PC-3 (cell line): ENCODE results near the gene SLC7A7. TPM values are rescaled to one million over a fixed set of nuclear protein-coding genes. Genes with fewer than 3 reads are reported as not detected.

ENCODE experiments used
- ATAC-seq: fragments of 200-7000 bp; cut with Tn5 transposase; 2 replicates; pipeline ENCODE4 v1.9.1; 2020; ENCODE audit warnings: mild to moderate bottlenecking, moderate library complexity
- BruUV-seq: library from RNA; stranded (reverse); fragments of 400-500 nt; replicated peaks from 2 replicates; lab custom pipeline; 2021; lab: Mats Ljungman, UMichigan
- CTCF ChIA-PET: fragments of 300-600 bp; sonication (Branson Sonifier 250); formaldehyde crosslinking; loops from one replicate; lab custom pipeline; 2022; ENCODE audit warnings: antibody characterized with exemption; lab: Charles Lee
- POLR2A ChIA-PET: fragments of 300-600 bp; sonication (Branson Sonifier 250); formaldehyde crosslinking; loops from one replicate; lab custom pipeline; 2022; ENCODE audit warnings: antibody characterized with exemption; ENCODE audit not compliant: unreplicated experiment; lab: Charles Lee
- DNase-seq: peaks from one replicate; pipeline ENCODE4 v3.0.0-alpha.2; 2015
- H2AFZ ChIP-seq: fragments of 300-600 bp; sonication (generic); 2 replicates; pipeline ENCODE4 v1.6.0; 2016; ENCODE audit warnings: antibody characterized with exemption, low read length
- H3F3A ChIP-seq: fragments of 300-600 bp; sonication (generic); one replicate; pipeline ENCODE4 v1.6.0; 2017; ENCODE audit warnings: antibody characterized with exemption, low read length, control low read depth, mild to moderate bottlenecking; ENCODE audit not compliant: unreplicated experiment
- H3K27ac ChIP-seq: fragments of 300-600 bp; sonication (generic); 2 replicates; pipeline ENCODE4 v1.5.1; 2016; ENCODE audit warnings: mild to moderate bottlenecking, low read length
- H3K27me3 ChIP-seq: fragments of 300-600 bp; sonication (generic); 2 replicates; pipeline ENCODE4 v1.6.1; 2016; ENCODE audit warnings: low read length, mixed read lengths
- H3K36me3 ChIP-seq: fragments of 300-600 bp; sonication (generic); 2 replicates; pipeline ENCODE4 v1.6.1; 2016; ENCODE audit warnings: low read depth, mixed run types, low read length, mixed read lengths
- H3K4me1 ChIP-seq: fragments of 300-600 bp; sonication (generic); 2 replicates; pipeline ENCODE4 v1.5.1; 2016; ENCODE audit warnings: low read length; ENCODE audit not compliant: insufficient read depth
- H3K4me2 ChIP-seq: fragments of 300-600 bp; sonication (generic); 2 replicates; pipeline ENCODE4 v1.6.0; 2016; ENCODE audit warnings: low read length
- H3K4me3 ChIP-seq: fragments of 300-600 bp; sonication (generic); 2 replicates; pipeline ENCODE4 v1.5.1; 2016; ENCODE audit warnings: mild to moderate bottlenecking, low read length, mixed read lengths
- H3K79me2 ChIP-seq: fragments of 300-600 bp; sonication (generic); 2 replicates; pipeline ENCODE4 v1.6.1; 2017; ENCODE audit warnings: low read length, mixed read lengths
- H3K9ac ChIP-seq: fragments of 300-600 bp; sonication (generic); 2 replicates; pipeline ENCODE4 v1.6.0; 2016; ENCODE audit warnings: mild to moderate bottlenecking, low read length
- H3K9me2 ChIP-seq: fragments of 300-600 bp; sonication (generic); replicated peaks from 2 replicates; pipeline ENCODE4 v1.6.1; 2016; ENCODE audit warnings: mixed run types, low read length, mixed read lengths
- H3K9me3 ChIP-seq: fragments of 300-600 bp; sonication (generic); 2 replicates; pipeline ENCODE4 v1.6.1; 2016; ENCODE audit warnings: low read length, mixed read lengths
- H4K20me1 ChIP-seq: fragments of 300-600 bp; sonication (generic); 2 replicates; pipeline ENCODE4 v1.6.1; 2016; ENCODE audit warnings: low read length, mixed read lengths
- EZH2 ChIP-seq: fragments of 300-600 bp; sonication (generic); IDR thresholded peaks from one replicate; pipeline ENCODE4 v1.6.1; 2017; ENCODE audit warnings: antibody characterized with exemption, mild to moderate bottlenecking, low read length; ENCODE audit not compliant: unreplicated experiment
- EZH2phosphoT487 ChIP-seq: fragments of 300-600 bp; sonication (generic); IDR thresholded peaks from 2 replicates; pipeline ENCODE4 v1.6.1; 2018; ENCODE audit warnings: mild to moderate bottlenecking, antibody characterized with exemption, low read length, borderline replicate concordance
- intact Hi-C: fragments of 100-400 bp; cut with micrococcal nuclease; formaldehyde crosslinking; loops from 2 replicates; pipeline ENCODE4 v1.9.0; 2023
- total RNA-seq: library from RNA; depleted of rRNA; stranded (reverse); fragments of >200 nt; gene quantifications from 2 replicates; pipeline ENCODE4 v1.2.3, GENCODE V29; 2014
- TF ChIP-seq, protein P1 (sequence below): fragments of 300-600 bp; sonication (generic); conservative IDR thresholded peaks from 2 replicates; pipeline ENCODE4 v1.5.1; 2017; ENCODE audit warnings: antibody characterized with exemption, low read depth, mild to moderate bottlenecking, low read length

Gene SLC7A7
- total RNA-seq, 1 experiment from 2014 or later: not detected

DNA sequence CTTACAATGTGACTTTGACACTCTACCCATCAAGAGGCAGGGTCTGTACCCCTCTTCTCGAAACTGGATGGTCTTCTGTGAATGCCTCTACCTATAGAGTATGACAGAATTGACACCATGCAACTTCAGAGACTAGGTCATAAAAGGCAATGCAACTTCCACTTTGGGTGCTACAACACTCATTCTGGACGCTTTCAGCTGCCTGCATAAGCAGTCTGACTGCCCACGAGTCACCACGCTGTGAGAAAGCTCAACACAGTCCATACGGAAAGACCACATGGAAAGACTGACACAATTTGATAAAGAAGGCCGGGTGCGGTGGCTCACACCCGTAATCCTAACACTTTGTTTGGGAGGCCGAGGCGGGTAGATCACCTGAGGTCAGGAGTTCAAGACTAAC lies 14.9 kb downstream of the SLC7A7 start:
- no TSS peak for BruUV-seq
- ATAC-seq (no peak), DNase-seq (no peak)
- no peaks in the 10 kb centered on the region for H3K27me3 ChIP-seq
- no peaks in the 10 kb centered on the region for H3K4me1 ChIP-seq
- no peaks in the 10 kb centered on the region for H4K20me1 ChIP-seq
- no peaks in the 10 kb centered on the region for H3K9me3 ChIP-seq
- intact Hi-C loops: no loop called here
- TF ChIP-seq EZH2 (no peak), EZH2phosphoT487 (no peak)
- TF ChIP-seq, protein P1, sequence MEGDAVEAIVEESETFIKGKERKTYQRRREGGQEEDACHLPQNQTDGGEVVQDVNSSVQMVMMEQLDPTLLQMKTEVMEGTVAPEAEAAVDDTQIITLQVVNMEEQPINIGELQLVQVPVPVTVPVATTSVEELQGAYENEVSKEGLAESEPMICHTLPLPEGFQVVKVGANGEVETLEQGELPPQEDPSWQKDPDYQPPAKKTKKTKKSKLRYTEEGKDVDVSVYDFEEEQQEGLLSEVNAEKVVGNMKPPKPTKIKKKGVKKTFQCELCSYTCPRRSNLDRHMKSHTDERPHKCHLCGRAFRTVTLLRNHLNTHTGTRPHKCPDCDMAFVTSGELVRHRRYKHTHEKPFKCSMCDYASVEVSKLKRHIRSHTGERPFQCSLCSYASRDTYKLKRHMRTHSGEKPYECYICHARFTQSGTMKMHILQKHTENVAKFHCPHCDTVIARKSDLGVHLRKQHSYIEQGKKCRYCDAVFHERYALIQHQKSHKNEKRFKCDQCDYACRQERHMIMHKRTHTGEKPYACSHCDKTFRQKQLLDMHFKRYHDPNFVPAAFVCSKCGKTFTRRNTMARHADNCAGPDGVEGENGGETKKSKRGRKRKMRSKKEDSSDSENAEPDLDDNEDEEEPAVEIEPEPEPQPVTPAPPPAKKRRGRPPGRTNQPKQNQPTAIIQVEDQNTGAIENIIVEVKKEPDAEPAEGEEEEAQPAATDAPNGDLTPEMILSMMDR: no peak
- H3K36me3 ChIP-seq: no peaks in the 10 kb centered on the region
- H3K27ac ChIP-seq: no peak overlapping the region
- ChIA-PET POLR2A (no interaction called here), CTCF (no interaction called here)
- no peaks in the 10 kb centered on the region for H3F3A ChIP-seq
- H2AFZ ChIP-seq: no peak overlapping the region
- no peak overlapping the region for H3K9ac ChIP-seq
- no peak overlapping the region for H3K4me2 ChIP-seq
- H3K9me2 ChIP-seq: no peaks in the 10 kb centered on the region
- no peak overlapping the region for H3K4me3 ChIP-seq
- H3K79me2 ChIP-seq: no peaks in the 10 kb centered on the region

DNA sequence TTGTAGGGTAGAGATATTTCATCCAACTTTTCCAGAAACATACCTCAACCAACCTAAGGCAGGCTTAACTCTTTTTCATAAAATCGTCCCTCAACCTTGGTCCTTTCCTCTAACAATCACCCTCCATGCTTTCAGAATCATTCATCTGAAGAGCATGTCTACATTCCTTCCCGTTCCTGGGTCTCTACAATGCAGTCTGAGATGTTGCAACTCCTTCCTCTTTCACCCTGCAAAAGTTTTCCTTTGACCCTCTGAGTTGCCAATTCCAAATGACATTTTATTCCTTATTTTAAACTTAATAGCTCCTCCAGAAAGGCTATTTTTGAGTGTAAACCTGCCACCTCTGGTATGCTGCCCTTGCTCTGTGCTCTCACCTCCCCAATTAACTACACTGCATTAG lies 16.7 kb downstream of the SLC7A7 start:
- TF ChIP-seq, protein P1: no peak
- TF ChIP-seq EZH2phosphoT487: no peak
- no peak for TF ChIP-seq EZH2
- no peak overlapping the region for H3K4me3 ChIP-seq
- CTCF ChIA-PET: no interaction called here
- intact Hi-C loops: no loop called here
- H3K27ac ChIP-seq: no peak overlapping the region
- H3K9me2 ChIP-seq: no peaks in the 10 kb centered on the region
- no peaks in the 10 kb centered on the region for H3K9me3 ChIP-seq
- DNase-seq: no peak
- no peaks in the 10 kb centered on the region for H3K79me2 ChIP-seq
- H3K9ac ChIP-seq: no peak overlapping the region
- H3K4me1 ChIP-seq: no peaks in the 10 kb centered on the region
- no peak for ATAC-seq
- H4K20me1 ChIP-seq: no peaks in the 10 kb centered on the region
- no peak overlapping the region for H2AFZ ChIP-seq
- no peaks in the 10 kb centered on the region for H3K36me3 ChIP-seq
- no peaks in the 10 kb centered on the region for H3K27me3 ChIP-seq
- BruUV-seq: no TSS peak
- no peak overlapping the region for H3K4me2 ChIP-seq
- POLR2A ChIA-PET: no interaction called here
- H3F3A ChIP-seq: no peaks in the 10 kb centered on the region

DNA sequence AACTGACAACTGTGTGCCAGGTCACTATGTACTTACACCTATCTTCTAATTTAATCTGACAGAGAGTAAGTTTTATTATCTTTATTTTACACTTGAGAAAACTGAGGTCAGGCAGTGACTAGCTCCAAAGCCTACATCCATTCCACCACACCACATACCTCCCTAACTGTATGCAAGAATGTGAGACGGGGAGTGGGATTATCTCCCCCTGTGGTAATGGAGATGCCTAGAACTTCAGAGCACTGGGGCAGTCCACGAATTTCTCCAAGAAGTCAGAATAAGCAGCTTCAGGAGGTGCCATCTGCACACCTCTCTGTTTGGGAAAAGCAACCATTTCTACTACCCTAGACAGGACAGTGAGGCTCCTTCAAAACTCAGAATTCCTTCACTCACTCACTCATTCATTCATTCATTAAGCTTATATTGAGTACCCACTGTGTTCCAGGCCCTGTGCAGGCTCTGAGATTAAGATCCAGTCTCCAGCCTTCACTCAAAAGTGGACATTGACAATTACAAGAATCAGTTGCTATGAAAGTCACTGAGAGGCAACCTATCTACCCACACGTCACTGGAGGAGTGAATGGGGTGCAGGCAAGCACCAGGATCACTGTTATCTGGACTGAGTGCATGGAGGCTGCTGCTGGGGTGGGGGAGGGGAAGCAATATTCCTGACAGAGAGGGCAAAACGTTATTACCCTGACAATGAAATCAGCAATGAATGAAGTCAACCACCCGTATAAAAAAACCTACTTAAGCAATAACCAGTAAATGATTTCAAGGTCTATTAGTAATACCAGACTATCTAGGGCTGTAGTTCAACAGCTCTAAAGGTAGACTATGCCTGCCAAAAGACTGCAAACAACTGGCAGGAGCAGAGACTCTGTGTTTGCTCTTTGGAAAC lies 18.0 kb downstream of the SLC7A7 start:
- H3K4me1 ChIP-seq: no peaks in the 10 kb centered on the region
- H3K27ac ChIP-seq: no peak overlapping the region
- no peaks in the 10 kb centered on the region for H3K9me2 ChIP-seq
- H3K9ac ChIP-seq: no peak overlapping the region
- H3K27me3 ChIP-seq: no peaks in the 10 kb centered on the region
- H2AFZ ChIP-seq: no peak overlapping the region
- no TSS peak for BruUV-seq
- H3K4me2 ChIP-seq: no peak overlapping the region
- no peaks in the 10 kb centered on the region for H4K20me1 ChIP-seq
- no peak for ATAC-seq
- intact Hi-C loops: no loop called here
- H3K36me3 ChIP-seq: no peaks in the 10 kb centered on the region
- no peak overlapping the region for H3K4me3 ChIP-seq
- CTCF ChIA-PET: no interaction called here
- no peaks in the 10 kb centered on the region for H3K79me2 ChIP-seq
- H3F3A ChIP-seq: no peaks in the 10 kb centered on the region
- POLR2A ChIA-PET: no interaction called here
- DNase-seq: no peak
- TF ChIP-seq EZH2: no peak
- no peak for TF ChIP-seq EZH2phosphoT487
- TF ChIP-seq, protein P1: no peak
- no peaks in the 10 kb centered on the region for H3K9me3 ChIP-seq
